ENCODE data around the gene EML2.

DNA sequence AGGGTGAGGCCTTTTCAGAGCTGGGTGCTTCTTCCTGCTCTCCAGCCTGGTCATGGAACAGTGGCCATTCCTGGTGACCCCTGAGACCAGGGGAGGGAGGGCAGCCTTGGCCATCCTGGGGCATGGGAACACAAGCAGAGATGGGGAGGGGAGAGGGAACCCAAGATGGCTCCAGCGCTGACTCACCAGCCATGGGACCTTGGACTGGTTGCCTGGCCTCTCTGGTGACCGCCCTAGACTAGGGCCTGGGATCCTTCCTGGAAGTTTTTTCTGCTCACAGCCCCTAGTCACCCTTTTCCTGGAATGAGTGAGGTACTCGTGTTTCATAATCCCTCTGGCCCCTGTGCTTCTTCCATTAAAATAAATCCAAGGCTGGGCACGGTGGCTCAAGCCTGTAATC, 51.3 kb downstream of the EML2 start:
- no peak for TF ChIP-seq EZH2 (IDR thresholded peaks at IDR 0.05; ENCODE audit: borderline replicate concordance, low read length)
- TF ChIP-seq, protein P1, sequence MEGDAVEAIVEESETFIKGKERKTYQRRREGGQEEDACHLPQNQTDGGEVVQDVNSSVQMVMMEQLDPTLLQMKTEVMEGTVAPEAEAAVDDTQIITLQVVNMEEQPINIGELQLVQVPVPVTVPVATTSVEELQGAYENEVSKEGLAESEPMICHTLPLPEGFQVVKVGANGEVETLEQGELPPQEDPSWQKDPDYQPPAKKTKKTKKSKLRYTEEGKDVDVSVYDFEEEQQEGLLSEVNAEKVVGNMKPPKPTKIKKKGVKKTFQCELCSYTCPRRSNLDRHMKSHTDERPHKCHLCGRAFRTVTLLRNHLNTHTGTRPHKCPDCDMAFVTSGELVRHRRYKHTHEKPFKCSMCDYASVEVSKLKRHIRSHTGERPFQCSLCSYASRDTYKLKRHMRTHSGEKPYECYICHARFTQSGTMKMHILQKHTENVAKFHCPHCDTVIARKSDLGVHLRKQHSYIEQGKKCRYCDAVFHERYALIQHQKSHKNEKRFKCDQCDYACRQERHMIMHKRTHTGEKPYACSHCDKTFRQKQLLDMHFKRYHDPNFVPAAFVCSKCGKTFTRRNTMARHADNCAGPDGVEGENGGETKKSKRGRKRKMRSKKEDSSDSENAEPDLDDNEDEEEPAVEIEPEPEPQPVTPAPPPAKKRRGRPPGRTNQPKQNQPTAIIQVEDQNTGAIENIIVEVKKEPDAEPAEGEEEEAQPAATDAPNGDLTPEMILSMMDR (conservative IDR thresholded peaks at IDR 0.05 in 1 of 2, IDR thresholded peaks at IDR 0.05 in 1 of 2; ENCODE audit: extremely low read depth in 1 of 2, insufficient read depth in 1 of 2, low read depth in 1 of 2, low read length in 2 of 2): no peak
